Spinal cord (tissue), 10 donors: ENCODE results near the gene TRAPPC2. TPM values are rescaled to one million over a fixed set of nuclear protein-coding genes. Genes with fewer than 3 reads are reported as not detected.

Experiments
- DNase-seq, 6 donors: peaks; one replicate each; pipeline versions ENCODE4 v3.0.0 to v3.0.0-alpha.2; 2013 to 2015; ENCODE audit warnings: low spot score in 6 of 6, low read depth in 4 of 6
- H3K27ac ChIP-seq: one replicate; pipeline ENCODE4 v1.5.1; 2013; ENCODE audit warnings: low read depth, low read length, control low read depth
- H3K27me3 ChIP-seq: one replicate; pipeline ENCODE4 v1.6.1; 2013; ENCODE audit warnings: low read length; ENCODE audit not compliant: control insufficient read depth, insufficient read depth
- H3K36me3 ChIP-seq: one replicate; pipeline ENCODE4 v1.6.1; 2013; ENCODE audit warnings: low read length; ENCODE audit not compliant: control insufficient read depth, insufficient read depth
- H3K4me1 ChIP-seq: one replicate; pipeline ENCODE4 v1.6.1; 2013; ENCODE audit warnings: low read length; ENCODE audit not compliant: control insufficient read depth, insufficient read depth
- H3K4me3 ChIP-seq: one replicate; pipeline ENCODE4 v1.5.1; 2013; ENCODE audit warnings: low read depth, low read length, control low read depth
- H3K9me3 ChIP-seq: one replicate; pipeline ENCODE4 v1.6.1; 2013; ENCODE audit warnings: low read length; ENCODE audit not compliant: control insufficient read depth, insufficient read depth
- WGBS: methylation state at CpG from one replicate; pipeline ENCODE4 v1.1.5; 2013; ENCODE audit warnings: missing lambda C conversion rate; ENCODE audit not compliant: insufficient coverage; 5-methylcytosine and 5-hydroxymethylcytosine counted together
- long read RNA-seq, 4 donors: transcript quantifications; one replicate each; lab custom pipeline, GENCODE V29; 2026
- polyA plus RNA-seq, 2 donors: library from polyadenylated mRNA; unstranded; fragments of 120-200 nt; gene quantifications; one replicate each; pipeline ENCODE4 v1.2.1, GENCODE V29; 2013; ENCODE audit not compliant: insufficient read length in 2 of 2
- total RNA-seq, 2 donors: library from RNA; depleted of rRNA in 1 of 2; stranded (reverse); fragments of 120-200 nt in 1 of 2; fragments of >200 nt in 1 of 2; gene quantifications; one replicate each; pipeline versions ENCODE4 v1.2.3 to v1.2.4, GENCODE V29; 2013 to 2014
- donor health status: healthy.

Gene TRAPPC2
- total RNA-seq (10 to 100 TPM; 27.4 to 38.8 TPM), polyA plus RNA-seq (10 to 100 TPM; 18.6 to 24.7 TPM)
- long read RNA-seq, donor 1, partial matches to known transcripts = 0 of 2 reads
- long read RNA-seq, donor 1, other reads (novel, unspliced or antisense) = 0 of 2 reads
- long read RNA-seq, donor 2 = 0 reads
- long read RNA-seq, donor 3, partial matches to known transcripts = 0 of 2 reads
- long read RNA-seq, donor 3, other reads (novel, unspliced or antisense) = 0 of 2 reads
- long read RNA-seq, donor 4, partial matches to known transcripts = 0 of 2 reads
- long read RNA-seq, donor 4, other reads (novel, unspliced or antisense) = 0 of 2 reads

DNA sequence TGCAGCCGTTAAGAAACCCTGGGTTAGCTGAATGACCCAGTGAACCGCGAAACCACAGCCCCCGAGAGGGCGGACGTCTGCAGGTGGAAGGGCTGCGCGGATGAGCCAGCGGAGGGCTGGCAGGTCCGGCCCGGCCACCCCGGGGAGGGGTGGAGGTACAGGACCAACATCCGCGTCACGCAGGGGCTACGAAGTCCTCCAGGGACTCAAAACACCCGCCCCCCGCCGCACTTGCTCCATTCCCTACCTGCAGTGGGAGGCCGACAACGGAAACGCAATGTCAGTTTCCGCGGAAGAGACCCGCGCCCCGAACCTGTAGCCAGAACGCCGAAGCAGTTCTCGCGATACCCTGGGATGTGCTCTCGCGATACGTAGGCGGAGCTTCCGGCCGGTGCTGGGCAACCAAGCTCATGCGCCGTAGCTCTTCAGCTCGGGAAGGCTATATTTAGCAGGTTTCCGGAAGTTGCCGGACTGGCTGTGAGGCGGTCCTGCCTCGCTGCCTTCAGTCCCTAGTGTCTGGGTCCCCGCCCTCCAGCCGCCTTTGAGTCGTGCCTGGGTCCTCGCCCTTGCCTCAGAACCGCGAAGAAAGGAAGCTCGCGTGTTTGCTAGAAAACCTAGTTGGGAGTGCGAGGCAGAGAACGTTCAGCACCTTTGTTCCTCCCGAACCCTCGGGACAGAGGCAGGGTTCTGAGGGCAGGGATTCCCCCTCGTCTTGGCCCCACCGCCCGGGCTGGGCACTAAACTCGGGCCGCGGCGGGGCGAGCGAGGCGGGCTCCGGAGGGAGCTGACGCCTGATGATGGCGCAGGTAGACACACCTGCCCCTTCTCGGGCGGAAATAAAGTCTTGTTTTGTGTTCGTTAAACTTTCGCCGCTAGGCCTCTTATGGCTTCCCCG is at the start of gene TRAPPC2, which contains the start of gene OFD1:
Gene TRAPPC2 (minus strand): TSS at position 343 of the 895 bp plus-strand sequence. CDS start 14,657 bp downstream, outside the sequence.
Gene OFD1 (plus strand): TSS at position 471 of the 895 bp plus-strand sequence. CDS start 324 bp downstream, at position 795.
- WGBS = under 1% methylated on average over 75 of the region's 75 CpGs
- peaks cover 7% of the 10 kb centered on the region for H3K27me3 ChIP-seq
- H3K27ac ChIP-seq = peak within 1 kb of the TSS; percentile 87
- peaks cover 10% of the 10 kb centered on the region for H3K4me1 ChIP-seq
- DNase-seq = peak; percentile 73 to 98 (median 92)
- no peaks in the 10 kb centered on the region for H3K9me3 ChIP-seq
- H3K36me3 ChIP-seq = peaks cover 3% of the 10 kb centered on the region
- peak within 1 kb of the TSS; percentile 93 for H3K4me3 ChIP-seq

DNA sequence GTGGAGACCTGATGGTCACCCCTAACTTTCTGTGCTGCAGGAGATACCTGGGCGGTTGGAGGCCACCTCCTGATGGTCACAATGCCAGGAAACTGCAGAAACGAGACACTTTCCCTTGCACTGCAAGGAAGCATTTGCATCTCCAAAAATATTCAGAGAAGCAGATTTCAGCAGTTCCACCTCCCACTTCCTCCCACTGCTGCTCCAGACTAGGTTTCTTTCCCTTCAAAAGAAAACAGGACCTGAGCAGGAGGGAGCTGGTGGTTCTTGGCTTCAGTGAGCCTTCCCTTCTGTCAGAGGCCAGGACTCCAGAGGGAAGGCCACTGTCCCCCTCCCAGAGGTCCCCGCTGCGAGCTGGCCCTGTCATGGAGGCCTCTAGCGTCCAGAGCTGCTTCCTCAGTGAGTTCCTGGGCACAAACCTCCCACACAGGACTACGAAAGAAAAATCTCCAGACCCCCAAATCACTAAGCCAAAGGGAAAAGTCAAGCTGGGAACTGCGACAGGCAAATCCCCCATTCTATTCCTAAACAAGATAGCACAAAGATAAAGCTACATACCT is 46.5 kb upstream of the TRAPPC2 start:
- WGBS = 80% methylated on average over 7 of the region's 7 CpGs
- peaks cover 4% of the 10 kb centered on the region for H3K4me1 ChIP-seq
- H3K4me3 ChIP-seq = no peak overlapping the region
- no peaks in the 10 kb centered on the region for H3K9me3 ChIP-seq
- no peak overlapping the region for H3K27ac ChIP-seq
- peaks cover 36% of the 10 kb centered on the region for H3K27me3 ChIP-seq
- no peak for DNase-seq
- peaks cover 31% of the 10 kb centered on the region for H3K36me3 ChIP-seq

DNA sequence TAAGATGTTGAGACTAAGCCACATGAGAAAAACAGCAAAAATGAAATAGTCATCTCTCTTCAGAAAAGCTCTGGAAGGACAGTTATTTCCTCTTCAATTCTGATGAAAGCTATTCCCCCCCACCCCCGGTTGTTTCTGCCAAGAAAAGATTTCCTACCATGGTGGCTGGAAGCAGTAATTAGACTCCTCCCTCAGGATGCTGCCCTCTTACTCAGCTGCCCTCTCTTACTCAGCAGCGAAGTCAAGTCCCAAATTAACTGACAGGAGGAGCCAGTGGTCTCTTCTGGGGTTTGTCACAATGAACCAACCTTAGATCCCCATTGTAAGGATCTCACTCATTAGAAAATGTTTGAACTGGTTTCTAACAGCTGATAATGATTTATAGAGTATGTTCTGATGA is 44.5 kb upstream of the TRAPPC2 start:
- Histone ChIP-seq H3K27me3 (peaks cover 30% of the 10 kb centered on the region), H3K9me3 (no peaks in the 10 kb centered on the region), H3K27ac (no peak overlapping the region), H3K4me1 (no peaks in the 10 kb centered on the region), H3K36me3 (peaks cover 27% of the 10 kb centered on the region), H3K4me3 (no peak overlapping the region)
- no peak for DNase-seq
- no CpG with 5 or more reads among the region's 2 CpGs for WGBS

DNA sequence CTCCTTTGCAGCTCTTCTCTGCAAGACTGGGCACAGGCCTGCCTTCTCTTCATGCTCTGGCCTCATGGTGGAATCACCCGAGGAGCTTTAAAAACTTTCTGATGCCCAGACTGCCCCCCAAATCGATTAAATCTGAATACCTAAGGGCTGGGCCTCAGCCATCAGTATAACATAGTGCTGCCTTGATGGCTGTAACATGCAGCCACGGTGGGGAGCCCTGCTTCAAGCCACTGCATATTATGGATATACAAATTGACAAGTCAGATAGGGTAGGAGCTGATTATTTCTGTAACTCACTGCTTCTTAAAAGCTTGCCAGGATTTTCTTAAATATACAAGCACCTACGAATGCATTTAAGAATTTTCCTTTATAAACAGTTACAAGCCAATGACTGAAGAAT is 42.0 kb upstream of the TRAPPC2 start:
- no peaks in the 10 kb centered on the region for H3K9me3 ChIP-seq
- peaks cover 17% of the 10 kb centered on the region for H3K36me3 ChIP-seq
- H3K4me3 ChIP-seq = no peak overlapping the region
- DNase-seq = no peak
- H3K27me3 ChIP-seq = peaks cover 20% of the 10 kb centered on the region
- H3K27ac ChIP-seq = no peak overlapping the region
- no peaks in the 10 kb centered on the region for H3K4me1 ChIP-seq
- no CpG with 5 or more reads among the region's 4 CpGs for WGBS

DNA sequence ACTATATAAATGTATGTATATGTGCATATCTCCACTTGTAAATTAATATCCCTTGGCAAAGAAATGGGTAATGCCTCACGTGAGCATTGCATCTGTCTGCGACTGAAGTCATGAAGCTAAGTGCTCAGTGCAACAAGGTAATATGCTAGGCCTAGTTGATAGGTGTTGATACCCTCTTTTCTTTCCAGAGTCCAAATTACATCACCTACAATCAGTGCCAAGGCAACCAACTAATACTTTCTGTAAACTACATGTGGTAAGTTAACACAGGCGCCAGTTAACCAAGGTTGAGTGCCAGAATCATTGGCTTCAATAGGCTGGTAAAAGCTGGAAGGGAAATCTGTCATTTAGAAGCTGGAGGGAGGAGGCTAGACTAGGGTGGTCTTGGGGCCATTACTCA is 41.4 kb upstream of the TRAPPC2 start:
- peaks cover 17% of the 10 kb centered on the region for H3K27me3 ChIP-seq
- no peaks in the 10 kb centered on the region for H3K9me3 ChIP-seq
- H3K36me3 ChIP-seq = peaks cover 12% of the 10 kb centered on the region
- H3K27ac ChIP-seq = no peak overlapping the region
- DNase-seq = no peak
- no CpG with 5 or more reads among the region's 3 CpGs for WGBS
- H3K4me3 ChIP-seq = no peak overlapping the region
- no peaks in the 10 kb centered on the region for H3K4me1 ChIP-seq

DNA sequence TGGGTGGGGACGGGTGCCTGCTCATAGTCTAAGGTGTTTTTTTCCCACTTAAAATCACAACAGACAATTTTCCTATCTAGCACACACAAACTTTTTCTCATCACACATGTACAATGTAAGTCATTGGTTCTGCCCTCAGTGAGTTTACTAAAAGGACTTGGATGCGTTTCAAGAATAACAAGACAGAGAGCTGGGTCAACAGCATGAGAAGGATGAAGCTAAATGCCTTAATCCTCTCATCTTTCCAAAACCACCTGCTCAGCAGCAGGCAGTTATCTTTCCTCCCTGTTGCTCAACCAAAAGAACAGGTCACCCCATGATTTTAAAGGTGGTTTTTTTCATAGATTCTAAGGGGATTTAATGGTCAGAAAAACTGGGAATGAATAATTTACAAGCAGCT is 40.3 kb upstream of the TRAPPC2 start:
- H3K9me3 ChIP-seq = no peaks in the 10 kb centered on the region
- peaks cover 7% of the 10 kb centered on the region for H3K36me3 ChIP-seq
- DNase-seq = no peak
- H3K4me1 ChIP-seq = no peaks in the 10 kb centered on the region
- H3K27me3 ChIP-seq = peaks cover 8% of the 10 kb centered on the region
- no peak overlapping the region for H3K27ac ChIP-seq
- WGBS = 100% methylated on average over 1 of the region's 2 CpGs
- no peak overlapping the region for H3K4me3 ChIP-seq

DNA sequence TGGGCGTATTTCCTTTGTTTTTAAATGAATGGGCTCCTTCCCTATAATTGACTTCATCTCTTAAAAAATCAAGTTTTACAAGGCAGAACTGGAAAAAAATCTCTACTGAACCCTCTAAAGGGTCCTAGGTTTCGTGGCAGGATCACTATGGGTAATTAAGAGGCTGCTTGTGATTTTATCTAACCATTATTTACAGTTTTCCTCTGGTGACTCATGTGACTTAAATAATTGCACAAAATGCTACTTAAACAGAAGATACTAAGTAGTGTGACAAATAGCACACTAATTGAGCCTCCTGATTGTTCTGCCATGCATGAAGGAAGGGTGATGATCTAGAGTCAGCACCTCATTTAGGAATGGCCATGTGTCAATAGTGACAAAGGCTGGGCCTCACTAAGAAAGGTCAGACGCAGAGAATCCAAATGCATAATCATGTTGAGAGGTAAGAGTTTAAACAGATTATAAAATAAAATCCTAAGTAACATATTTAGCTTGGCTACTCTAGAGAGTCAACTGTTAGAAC is 35.7 kb upstream of the TRAPPC2 start:
- H3K4me3 ChIP-seq = no peak overlapping the region
- peaks cover 9% of the 10 kb centered on the region for H3K36me3 ChIP-seq
- DNase-seq = no peak
- no peaks in the 10 kb centered on the region for H3K4me1 ChIP-seq
- no CpG with 5 or more reads among the region's 3 CpGs for WGBS
- no peak overlapping the region for H3K27ac ChIP-seq
- H3K9me3 ChIP-seq = no peaks in the 10 kb centered on the region
- H3K27me3 ChIP-seq = peaks cover 3% of the 10 kb centered on the region

DNA sequence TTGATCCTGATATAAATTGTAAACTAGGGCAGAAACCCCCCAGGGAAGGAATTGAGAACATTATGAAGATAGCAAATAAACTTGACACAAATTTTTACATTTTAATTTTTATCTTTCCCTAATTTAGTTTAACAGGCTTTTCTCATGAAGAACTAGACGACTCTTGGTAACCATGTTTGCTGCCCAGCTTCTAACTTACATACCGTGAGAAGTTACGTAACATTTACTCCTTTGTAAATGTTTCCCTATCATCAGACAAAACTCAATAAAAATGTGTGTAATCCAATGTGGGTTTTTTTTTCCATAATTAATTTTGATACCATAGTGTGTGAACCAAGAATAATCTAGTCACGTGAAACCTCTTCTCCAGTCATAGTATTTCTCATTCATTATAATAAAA is 34.5 kb upstream of the TRAPPC2 start:
- H3K4me3 ChIP-seq = no peak overlapping the region
- H3K9me3 ChIP-seq = no peaks in the 10 kb centered on the region
- peaks cover 7% of the 10 kb centered on the region for H3K4me1 ChIP-seq
- H3K27ac ChIP-seq = no peak overlapping the region
- H3K36me3 ChIP-seq = peaks cover 9% of the 10 kb centered on the region
- no CpG with 5 or more reads among the region's 4 CpGs for WGBS
- no peak for DNase-seq
- peaks cover 3% of the 10 kb centered on the region for H3K27me3 ChIP-seq

DNA sequence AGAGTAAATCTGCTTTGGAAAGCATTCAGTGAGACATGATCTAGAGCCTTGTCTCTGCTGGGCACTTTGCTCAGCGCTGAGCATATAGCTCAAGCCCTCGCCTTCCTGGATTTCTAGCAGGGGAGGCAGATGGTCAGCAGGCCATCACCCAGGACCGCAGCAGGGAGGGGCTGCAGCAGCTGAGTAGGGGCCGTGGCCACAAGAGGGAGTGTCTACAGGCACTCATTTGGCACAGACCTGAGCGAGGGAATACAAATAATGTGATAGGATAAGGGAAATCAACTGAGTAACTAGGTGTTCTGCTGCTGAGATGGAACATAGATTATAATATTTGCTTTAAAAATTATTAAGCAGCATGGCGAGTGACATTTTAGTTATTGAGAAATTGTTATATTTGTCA is 30.3 kb upstream of the TRAPPC2 start:
- DNase-seq = peak in 2 of 6 donors; percentile 64 to 67

More for the DNA sequence above, 30.3 kb upstream of the TRAPPC2 start:
- Histone ChIP-seq H3K4me3 (no peak overlapping the region), H3K36me3 (peaks cover 17% of the 10 kb centered on the region), H3K27me3 (peaks cover 6% of the 10 kb centered on the region), H3K4me1 (peaks cover 10% of the 10 kb centered on the region), H3K27ac (peak overlapping the region; percentile 79), H3K9me3 (no peaks in the 10 kb centered on the region)
- WGBS = 43% methylated on average over 5 of the region's 6 CpGs
